ENCODE results near the gene ZBED6. TPM values are rescaled to one million over a fixed set of nuclear protein-coding genes. Genes with fewer than 3 reads are reported as not detected.

ZBED6 gene
- total and polyA plus RNA-seq, 2 donors (not counting 3 experiments of a cell fraction or from before 2014, with no cell fraction given) = 6.4 to 38.9 TPM

DNA sequence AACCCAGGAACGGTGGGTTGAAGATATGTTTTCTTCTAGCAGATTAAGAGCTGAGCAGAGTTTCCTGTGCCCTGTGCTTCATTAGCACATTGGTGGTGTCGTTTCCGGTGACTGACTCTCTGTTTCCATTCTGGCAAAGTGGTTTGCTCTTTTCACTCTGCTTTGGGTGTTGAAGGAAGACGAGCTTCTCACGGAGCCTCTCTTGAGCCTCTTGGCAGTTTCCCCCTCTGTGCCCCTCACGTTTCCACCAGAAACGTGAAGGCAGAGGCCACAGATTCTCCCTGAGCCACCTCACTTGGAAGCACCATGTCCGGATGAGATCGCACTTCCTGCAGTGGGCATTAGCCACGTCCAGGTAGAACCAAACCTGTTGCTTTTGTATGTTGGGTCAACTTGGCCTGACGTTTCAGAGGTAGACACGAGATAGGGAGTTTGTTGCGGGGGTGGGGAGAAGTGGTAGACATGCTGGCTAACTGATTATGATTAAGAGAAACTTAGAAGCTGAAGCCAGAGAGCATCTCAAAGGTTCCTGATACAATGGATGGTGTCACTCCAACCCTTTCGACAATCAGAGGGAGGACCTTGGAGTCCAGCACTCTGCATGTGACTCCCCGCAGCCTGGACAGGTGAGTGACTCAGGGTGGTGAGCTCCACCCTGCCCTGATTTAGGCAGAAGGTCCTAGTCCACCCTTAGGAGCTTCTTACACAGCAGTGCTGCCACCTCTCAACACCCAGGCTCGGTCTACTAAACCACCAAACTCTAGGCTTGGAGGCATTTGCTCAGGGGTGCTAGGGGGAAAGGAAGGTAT, 30.2 kb upstream of the ZBED6 start, which contains the start of gene LAX1:
TSS of gene LAX1 (plus strand) at position 155 of the 809 bp plus-strand sequence. CDS start at position 538, 383 bp downstream.
- Histone ChIP-seq H3K79me2 (ENCODE audit: control insufficient read depth, insufficient read depth, low read length) (no peaks in the 10 kb centered on the region), H3K27ac (ENCODE audit: insufficient read depth, low read depth, low read length) (no peak within 1 kb of the TSS), H3K27me3 (ENCODE audit: control insufficient read depth in 2 of 2, insufficient read depth in 2 of 2, low read length in 2 of 2) (peaks cover 4 to 6% of the 10 kb centered on the region in 2 experiments), H3K4me2 (ENCODE audit: insufficient read depth, low read length) (no peak within 1 kb of the TSS), H3K9ac (replicated peaks; ENCODE audit: extremely low read depth, insufficient read depth, low read length) (no peak within 1 kb of the TSS), H3K9me1 (replicated peaks; ENCODE audit: control insufficient read depth, extremely low read depth, insufficient read depth, low read length) (no peaks in the 10 kb centered on the region), H3K4me1 (ENCODE audit: control insufficient read depth, extremely low read depth, insufficient read depth, low read length) (peaks cover 3% of the 10 kb centered on the region), H3K4me3 (replicated peaks in 1 of 3; ENCODE audit: insufficient read depth in 1 of 3, low read depth in 1 of 3, low read length in 3 of 3) (no peak within 1 kb of the TSS), H2AFZ (ENCODE audit: low read depth, low read length) (no peak within 1 kb of the TSS), H4K20me1 (replicated peaks; ENCODE audit: control insufficient read depth, extremely low read depth, insufficient read depth, low read length) (no peaks in the 10 kb centered on the region), H3K9me3 (replicated peaks; ENCODE audit: control insufficient read depth, insufficient read depth, low read length) (no peaks in the 10 kb centered on the region), H3K36me3 (ENCODE audit: control insufficient read depth in 2 of 2, extremely low read depth in 1 of 2, insufficient read depth in 2 of 2, low read length in 2 of 2) (no peaks in the 10 kb centered on the region)
- dilution Hi-C loops (cut with MboI; ENCODE audit: extremely low pct_ligation_motif_present, low sequenced_read_pairs) = no loop called here
- TF ChIP-seq MYC (IDR thresholded peaks at IDR 0.05; ENCODE audit: low read depth, low read length) (no peak), JUN (IDR thresholded peaks at IDR 0.05; ENCODE audit: borderline replicate concordance, insufficient read depth, insufficient read length, low read depth) (no peak), EZH2 (IDR thresholded peaks at IDR 0.05; ENCODE audit: borderline replicate concordance, low read depth, low read length, severe bottlenecking) (no peak), GATA2 (IDR thresholded peaks at IDR 0.05; ENCODE audit: insufficient read depth, insufficient read length, low read depth, low read length) (no peak), POLR2A (IDR thresholded peaks at IDR 0.05; ENCODE audit: low read depth, low read length) (no peak), FOS (IDR thresholded peaks at IDR 0.05; ENCODE audit: borderline replicate concordance, insufficient read depth, low read length) (no peak), POLR2AphosphoS5 (IDR thresholded peaks at IDR 0.05; ENCODE audit: insufficient read depth, low read depth, low read length) (no peak)
- TF ChIP-seq, protein P1, sequence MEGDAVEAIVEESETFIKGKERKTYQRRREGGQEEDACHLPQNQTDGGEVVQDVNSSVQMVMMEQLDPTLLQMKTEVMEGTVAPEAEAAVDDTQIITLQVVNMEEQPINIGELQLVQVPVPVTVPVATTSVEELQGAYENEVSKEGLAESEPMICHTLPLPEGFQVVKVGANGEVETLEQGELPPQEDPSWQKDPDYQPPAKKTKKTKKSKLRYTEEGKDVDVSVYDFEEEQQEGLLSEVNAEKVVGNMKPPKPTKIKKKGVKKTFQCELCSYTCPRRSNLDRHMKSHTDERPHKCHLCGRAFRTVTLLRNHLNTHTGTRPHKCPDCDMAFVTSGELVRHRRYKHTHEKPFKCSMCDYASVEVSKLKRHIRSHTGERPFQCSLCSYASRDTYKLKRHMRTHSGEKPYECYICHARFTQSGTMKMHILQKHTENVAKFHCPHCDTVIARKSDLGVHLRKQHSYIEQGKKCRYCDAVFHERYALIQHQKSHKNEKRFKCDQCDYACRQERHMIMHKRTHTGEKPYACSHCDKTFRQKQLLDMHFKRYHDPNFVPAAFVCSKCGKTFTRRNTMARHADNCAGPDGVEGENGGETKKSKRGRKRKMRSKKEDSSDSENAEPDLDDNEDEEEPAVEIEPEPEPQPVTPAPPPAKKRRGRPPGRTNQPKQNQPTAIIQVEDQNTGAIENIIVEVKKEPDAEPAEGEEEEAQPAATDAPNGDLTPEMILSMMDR (IDR thresholded peaks at IDR 0.05; ENCODE audit: extremely low read depth in 1 of 2, insufficient read depth in 1 of 2, low read depth in 1 of 2, low read length in 2 of 2) = no peak
- TF ChIP-seq, protein P2, sequence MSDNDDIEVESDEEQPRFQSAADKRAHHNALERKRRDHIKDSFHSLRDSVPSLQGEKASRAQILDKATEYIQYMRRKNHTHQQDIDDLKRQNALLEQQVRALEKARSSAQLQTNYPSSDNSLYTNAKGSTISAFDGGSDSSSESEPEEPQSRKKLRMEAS (IDR thresholded peaks at IDR 0.05; ENCODE audit: insufficient read depth, insufficient read length) = no peak
- POLR2A ChIA-PET = no interaction called here
- FAIRE-seq (no peak), DNase-seq (ENCODE audit: low read depth, low spot score) (peak; percentile 16)
- CTCF ChIA-PET = no interaction called here
- intact Hi-C loops (cut with micrococcal nuclease) = no loop called here
- BruUV-seq (replicated peaks) = no TSS peak
